Nephron progenitor cell (in vitro differentiated cells): Measurements from ENCODE around the gene SLAIN2.
A peak's percentile ranks its signal among the peaks of the same experiment; 100 is the strongest.

ENCODE experiments used
- DNase-seq: peaks from one replicate; pipeline ENCODE4 v3.0.0; 2021
- H3K27ac Mint-ChIP-seq: 2 replicates; pipeline ENCODE4 v1.8.0; 2021; ENCODE audit warnings: mild to moderate bottlenecking, moderate library complexity, mixed read lengths
- H3K27me3 Mint-ChIP-seq: 2 replicates; pipeline ENCODE4 v1.8.0; 2021; ENCODE audit warnings: mild to moderate bottlenecking, low read depth, mixed read lengths; ENCODE audit not compliant: poor library complexity
- H3K36me3 Mint-ChIP-seq: 2 replicates; pipeline ENCODE4 v1.8.0; 2021; ENCODE audit warnings: low read depth, mixed read lengths
- H3K4me1 Mint-ChIP-seq: 2 replicates; pipeline ENCODE4 v1.8.0; 2021; ENCODE audit warnings: mixed read lengths
- H3K4me3 Mint-ChIP-seq: 2 replicates; pipeline ENCODE4 v1.8.0; 2021; ENCODE audit warnings: mild to moderate bottlenecking, moderate library complexity, mixed read lengths
- H3K9me3 Mint-ChIP-seq: 2 replicates; pipeline ENCODE4 v1.8.0; 2021; ENCODE audit warnings: mild to moderate bottlenecking, moderate library complexity, mixed read lengths
- CTCF ChIP-seq: fragments of 200-600 bp; sonication (generic); IDR thresholded peaks from 2 replicates; pipeline ENCODE4 v1.5.0; 2021; ENCODE audit warnings: antibody characterized with exemption

SLAIN2 gene

GRCh38 chr4:48400416-48400815, 59.1 kb downstream of the SLAIN2 start:
- no peak for DNase-seq
- H3K9me3 Mint-ChIP-seq = peaks cover 25% of the 10 kb centered on the region
- no peaks in the 10 kb centered on the region for H3K27me3 Mint-ChIP-seq
- peak overlapping the region; percentile 0 for H3K27ac Mint-ChIP-seq
- H3K4me3 Mint-ChIP-seq = no peak overlapping the region
- peaks cover 85% of the 10 kb centered on the region for H3K36me3 Mint-ChIP-seq
- TF ChIP-seq CTCF = no peak
- H3K4me1 Mint-ChIP-seq = no peaks in the 10 kb centered on the region

GRCh38 chr4:48403358-48403757, 62.0 kb downstream of the SLAIN2 start:
- H3K27ac Mint-ChIP-seq = no peak overlapping the region
- DNase-seq = no peak
- no peaks in the 10 kb centered on the region for H3K27me3 Mint-ChIP-seq
- no peak for TF ChIP-seq CTCF
- H3K4me1 Mint-ChIP-seq = no peaks in the 10 kb centered on the region
- H3K4me3 Mint-ChIP-seq = no peak overlapping the region
- H3K36me3 Mint-ChIP-seq = peaks cover 70% of the 10 kb centered on the region
- H3K9me3 Mint-ChIP-seq = peaks cover 13% of the 10 kb centered on the region

GRCh38 chr4:48403779-48404178, 62.5 kb downstream of the SLAIN2 start:
- Mint-ChIP-seq H3K36me3 (peaks cover 67% of the 10 kb centered on the region), H3K9me3 (peaks cover 9% of the 10 kb centered on the region), H3K27ac (no peak overlapping the region), H3K27me3 (no peaks in the 10 kb centered on the region), H3K4me1 (no peaks in the 10 kb centered on the region), H3K4me3 (no peak overlapping the region)
- TF ChIP-seq CTCF = no peak
- no peak for DNase-seq

GRCh38 chr4:48405924-48406323, 64.6 kb downstream of the SLAIN2 start:
- Mint-ChIP-seq H3K27me3 (no peaks in the 10 kb centered on the region), H3K36me3 (peaks cover 68% of the 10 kb centered on the region), H3K4me1 (no peaks in the 10 kb centered on the region), H3K9me3 (no peaks in the 10 kb centered on the region), H3K27ac (no peak overlapping the region), H3K4me3 (no peak overlapping the region)
- no peak for TF ChIP-seq CTCF
- no peak for DNase-seq

- no peaks in the 10 kb centered on the region for H3K27me3 Mint-ChIP-seq
- H3K4me1 Mint-ChIP-seq = no peaks in the 10 kb centered on the region
- no peak for TF ChIP-seq CTCF
- no peak overlapping the region for H3K4me3 Mint-ChIP-seq
- no peak for DNase-seq
- peaks cover 75% of the 10 kb centered on the region for H3K36me3 Mint-ChIP-seq
- H3K27ac Mint-ChIP-seq = no peak overlapping the region
- H3K9me3 Mint-ChIP-seq = peaks cover 5% of the 10 kb centered on the region
Measured at GRCh38 chr4:48409203-48409602, 67.9 kb downstream of the SLAIN2 start.

DNA sequence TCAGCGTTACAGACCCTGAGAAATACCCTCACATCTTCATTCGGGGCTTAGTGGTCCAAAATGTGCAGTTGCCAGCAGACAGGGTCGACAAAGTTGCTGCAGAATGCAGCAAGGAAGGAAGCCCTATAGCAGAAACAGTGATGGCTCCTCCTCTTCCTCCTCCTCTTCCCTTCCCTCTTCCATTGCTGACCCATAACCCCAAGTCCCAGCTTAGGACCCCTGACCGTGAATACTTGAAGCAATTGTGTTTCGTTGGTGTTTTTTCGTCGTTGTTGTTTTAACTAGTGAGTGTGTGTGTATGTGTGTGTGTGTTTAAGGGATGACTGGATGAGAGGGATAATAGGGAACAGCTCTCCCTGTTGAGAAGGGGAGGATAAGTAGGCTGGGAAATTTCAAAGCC, 69.5 kb downstream of the SLAIN2 start:
- Mint-ChIP-seq H3K4me1 (no peaks in the 10 kb centered on the region), H3K9me3 (peaks cover 5% of the 10 kb centered on the region), H3K36me3 (peaks cover 63% of the 10 kb centered on the region), H3K27me3 (no peaks in the 10 kb centered on the region), H3K4me3 (no peak overlapping the region), H3K27ac (peak overlapping the region; percentile 33)
- TF ChIP-seq CTCF = no peak
- no peak for DNase-seq
